Measurements from ENCODE around the gene OPRL1.

DNA sequence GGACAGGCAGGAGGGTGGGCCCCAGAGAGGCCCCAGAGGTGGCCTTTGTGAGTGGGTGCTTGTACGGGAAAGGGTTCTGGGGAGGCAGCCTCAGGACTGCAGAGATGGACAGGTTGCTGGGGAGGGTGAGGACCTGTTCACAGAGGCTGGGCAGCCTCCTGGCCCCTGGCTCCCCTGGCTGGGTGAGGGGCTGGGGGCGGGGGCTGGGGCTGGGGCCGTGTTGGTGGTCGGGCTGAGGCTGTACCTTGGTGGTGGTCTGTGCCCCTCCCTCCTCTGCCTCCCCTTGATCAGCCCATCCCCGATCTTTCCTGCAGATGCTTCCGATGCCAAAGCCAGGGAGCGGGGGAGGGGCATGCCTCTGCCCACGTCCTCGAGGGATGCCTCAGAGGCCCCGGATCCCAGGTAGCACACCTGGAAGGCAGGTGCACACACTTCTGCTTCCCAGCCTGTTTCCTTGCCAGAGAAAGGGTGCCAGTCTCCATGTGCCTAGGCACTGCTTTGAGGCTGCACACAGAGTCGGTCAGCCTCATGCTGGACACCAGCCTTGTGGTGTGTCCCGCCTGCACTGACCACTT, 12.1 kb upstream of the OPRL1 start:
- TF ChIP-seq, protein P1, sequence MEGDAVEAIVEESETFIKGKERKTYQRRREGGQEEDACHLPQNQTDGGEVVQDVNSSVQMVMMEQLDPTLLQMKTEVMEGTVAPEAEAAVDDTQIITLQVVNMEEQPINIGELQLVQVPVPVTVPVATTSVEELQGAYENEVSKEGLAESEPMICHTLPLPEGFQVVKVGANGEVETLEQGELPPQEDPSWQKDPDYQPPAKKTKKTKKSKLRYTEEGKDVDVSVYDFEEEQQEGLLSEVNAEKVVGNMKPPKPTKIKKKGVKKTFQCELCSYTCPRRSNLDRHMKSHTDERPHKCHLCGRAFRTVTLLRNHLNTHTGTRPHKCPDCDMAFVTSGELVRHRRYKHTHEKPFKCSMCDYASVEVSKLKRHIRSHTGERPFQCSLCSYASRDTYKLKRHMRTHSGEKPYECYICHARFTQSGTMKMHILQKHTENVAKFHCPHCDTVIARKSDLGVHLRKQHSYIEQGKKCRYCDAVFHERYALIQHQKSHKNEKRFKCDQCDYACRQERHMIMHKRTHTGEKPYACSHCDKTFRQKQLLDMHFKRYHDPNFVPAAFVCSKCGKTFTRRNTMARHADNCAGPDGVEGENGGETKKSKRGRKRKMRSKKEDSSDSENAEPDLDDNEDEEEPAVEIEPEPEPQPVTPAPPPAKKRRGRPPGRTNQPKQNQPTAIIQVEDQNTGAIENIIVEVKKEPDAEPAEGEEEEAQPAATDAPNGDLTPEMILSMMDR (IDR thresholded peaks at IDR 0.05), result no peak
- no peak for TF ChIP-seq POLR2AphosphoS5 (IDR thresholded peaks at IDR 0.05; ENCODE audit: low read depth, low read length)
- TF ChIP-seq, protein P2, sequence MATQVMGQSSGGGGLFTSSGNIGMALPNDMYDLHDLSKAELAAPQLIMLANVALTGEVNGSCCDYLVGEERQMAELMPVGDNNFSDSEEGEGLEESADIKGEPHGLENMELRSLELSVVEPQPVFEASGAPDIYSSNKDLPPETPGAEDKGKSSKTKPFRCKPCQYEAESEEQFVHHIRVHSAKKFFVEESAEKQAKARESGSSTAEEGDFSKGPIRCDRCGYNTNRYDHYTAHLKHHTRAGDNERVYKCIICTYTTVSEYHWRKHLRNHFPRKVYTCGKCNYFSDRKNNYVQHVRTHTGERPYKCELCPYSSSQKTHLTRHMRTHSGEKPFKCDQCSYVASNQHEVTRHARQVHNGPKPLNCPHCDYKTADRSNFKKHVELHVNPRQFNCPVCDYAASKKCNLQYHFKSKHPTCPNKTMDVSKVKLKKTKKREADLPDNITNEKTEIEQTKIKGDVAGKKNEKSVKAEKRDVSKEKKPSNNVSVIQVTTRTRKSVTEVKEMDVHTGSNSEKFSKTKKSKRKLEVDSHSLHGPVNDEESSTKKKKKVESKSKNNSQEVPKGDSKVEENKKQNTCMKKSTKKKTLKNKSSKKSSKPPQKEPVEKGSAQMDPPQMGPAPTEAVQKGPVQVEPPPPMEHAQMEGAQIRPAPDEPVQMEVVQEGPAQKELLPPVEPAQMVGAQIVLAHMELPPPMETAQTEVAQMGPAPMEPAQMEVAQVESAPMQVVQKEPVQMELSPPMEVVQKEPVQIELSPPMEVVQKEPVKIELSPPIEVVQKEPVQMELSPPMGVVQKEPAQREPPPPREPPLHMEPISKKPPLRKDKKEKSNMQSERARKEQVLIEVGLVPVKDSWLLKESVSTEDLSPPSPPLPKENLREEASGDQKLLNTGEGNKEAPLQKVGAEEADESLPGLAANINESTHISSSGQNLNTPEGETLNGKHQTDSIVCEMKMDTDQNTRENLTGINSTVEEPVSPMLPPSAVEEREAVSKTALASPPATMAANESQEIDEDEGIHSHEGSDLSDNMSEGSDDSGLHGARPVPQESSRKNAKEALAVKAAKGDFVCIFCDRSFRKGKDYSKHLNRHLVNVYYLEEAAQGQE (IDR thresholded peaks at IDR 0.05; ENCODE audit: insufficient read depth in 1 of 2, low read depth in 2 of 2, low read length in 1 of 2), result no peak
- TF ChIP-seq SIN3A (IDR thresholded peaks at IDR 0.05; ENCODE audit: borderline replicate concordance, insufficient read depth, low read depth, low read length), result no peak

Data from Panc1 (cell line).